GM10248 (cell line): ENCODE data around the gene MAD1L1.

ENCODE experiments used
- CTCF ChIA-PET: fragments of 300-600 bp; sonication (Branson Sonifier 250); formaldehyde crosslinking; extraction: SDS; loops from one replicate; lab custom pipeline; 2021; ENCODE audit warnings: antibody characterized with exemption; lab: Yijun Ruan, JAX
- POLR2A ChIA-PET: fragments of 350-650 bp; sonication (Branson Sonifier 250); formaldehyde crosslinking; extraction: SDS; loops from one replicate; lab custom pipeline; 2020; ENCODE audit warnings: antibody characterized with exemption; lab: Yijun Ruan, JAX
- DNase-seq: peaks from one replicate; pipeline ENCODE4 v3.0.0; 2012; ENCODE audit errors: extremely low spot score
- TF ChIP-seq, protein P1 (sequence below): IDR thresholded peaks from 2 replicates; pipeline ENCODE4 v1.5.1; 2012; ENCODE audit warnings: mild to moderate bottlenecking, low read depth; ENCODE audit errors: extremely low read depth, missing control alignments, control extremely low read depth

Gene MAD1L1

GRCh38 chr7:1898628-1899185 is 334.0 kb downstream of the MAD1L1 start:
- TF ChIP-seq, protein P1, sequence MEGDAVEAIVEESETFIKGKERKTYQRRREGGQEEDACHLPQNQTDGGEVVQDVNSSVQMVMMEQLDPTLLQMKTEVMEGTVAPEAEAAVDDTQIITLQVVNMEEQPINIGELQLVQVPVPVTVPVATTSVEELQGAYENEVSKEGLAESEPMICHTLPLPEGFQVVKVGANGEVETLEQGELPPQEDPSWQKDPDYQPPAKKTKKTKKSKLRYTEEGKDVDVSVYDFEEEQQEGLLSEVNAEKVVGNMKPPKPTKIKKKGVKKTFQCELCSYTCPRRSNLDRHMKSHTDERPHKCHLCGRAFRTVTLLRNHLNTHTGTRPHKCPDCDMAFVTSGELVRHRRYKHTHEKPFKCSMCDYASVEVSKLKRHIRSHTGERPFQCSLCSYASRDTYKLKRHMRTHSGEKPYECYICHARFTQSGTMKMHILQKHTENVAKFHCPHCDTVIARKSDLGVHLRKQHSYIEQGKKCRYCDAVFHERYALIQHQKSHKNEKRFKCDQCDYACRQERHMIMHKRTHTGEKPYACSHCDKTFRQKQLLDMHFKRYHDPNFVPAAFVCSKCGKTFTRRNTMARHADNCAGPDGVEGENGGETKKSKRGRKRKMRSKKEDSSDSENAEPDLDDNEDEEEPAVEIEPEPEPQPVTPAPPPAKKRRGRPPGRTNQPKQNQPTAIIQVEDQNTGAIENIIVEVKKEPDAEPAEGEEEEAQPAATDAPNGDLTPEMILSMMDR: no peak
- CTCF ChIA-PET: no interaction called here
- no peak for DNase-seq
- POLR2A ChIA-PET: no interaction called here

DNA sequence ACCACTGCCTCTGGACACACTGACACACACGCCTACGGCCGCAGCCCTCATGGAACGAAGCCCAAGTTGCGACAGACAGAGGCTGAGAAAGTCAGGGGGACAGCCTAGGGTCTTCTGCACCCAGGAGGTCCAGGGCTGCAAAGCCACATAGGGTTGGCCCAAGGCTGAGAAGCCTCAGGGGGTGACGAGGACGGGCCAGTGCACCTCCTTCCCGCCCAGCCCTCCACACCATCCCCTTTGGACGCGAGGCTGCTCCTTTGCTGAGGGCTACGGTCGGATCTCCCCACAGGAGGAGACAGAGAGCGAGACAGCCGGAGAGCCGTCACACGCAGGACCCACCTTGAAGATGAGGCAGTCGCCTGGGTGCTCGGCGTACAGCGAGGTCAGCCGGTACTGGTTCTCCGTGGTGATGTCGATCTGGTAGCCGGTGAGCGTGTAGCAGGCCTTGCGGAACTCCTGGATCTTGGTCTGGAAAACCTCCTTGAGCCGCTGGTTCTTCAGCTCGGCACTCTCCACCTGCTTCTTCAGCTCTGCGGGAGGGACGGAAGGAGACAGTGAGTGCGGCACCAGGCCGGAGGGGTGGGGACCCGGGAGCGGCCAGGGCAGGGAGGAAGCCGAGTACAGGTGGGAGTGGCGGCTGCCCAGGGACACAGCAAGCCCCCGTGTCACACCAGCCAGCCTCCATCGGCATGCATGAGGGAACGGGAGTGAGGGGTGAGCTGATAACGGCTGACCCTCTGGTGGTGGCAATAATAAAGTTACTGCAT is 334.7 kb downstream of the MAD1L1 start:
- POLR2A ChIA-PET: no interaction called here
- TF ChIP-seq, protein P1: no peak
- DNase-seq: no peak
- CTCF ChIA-PET: no interaction called here

DNA sequence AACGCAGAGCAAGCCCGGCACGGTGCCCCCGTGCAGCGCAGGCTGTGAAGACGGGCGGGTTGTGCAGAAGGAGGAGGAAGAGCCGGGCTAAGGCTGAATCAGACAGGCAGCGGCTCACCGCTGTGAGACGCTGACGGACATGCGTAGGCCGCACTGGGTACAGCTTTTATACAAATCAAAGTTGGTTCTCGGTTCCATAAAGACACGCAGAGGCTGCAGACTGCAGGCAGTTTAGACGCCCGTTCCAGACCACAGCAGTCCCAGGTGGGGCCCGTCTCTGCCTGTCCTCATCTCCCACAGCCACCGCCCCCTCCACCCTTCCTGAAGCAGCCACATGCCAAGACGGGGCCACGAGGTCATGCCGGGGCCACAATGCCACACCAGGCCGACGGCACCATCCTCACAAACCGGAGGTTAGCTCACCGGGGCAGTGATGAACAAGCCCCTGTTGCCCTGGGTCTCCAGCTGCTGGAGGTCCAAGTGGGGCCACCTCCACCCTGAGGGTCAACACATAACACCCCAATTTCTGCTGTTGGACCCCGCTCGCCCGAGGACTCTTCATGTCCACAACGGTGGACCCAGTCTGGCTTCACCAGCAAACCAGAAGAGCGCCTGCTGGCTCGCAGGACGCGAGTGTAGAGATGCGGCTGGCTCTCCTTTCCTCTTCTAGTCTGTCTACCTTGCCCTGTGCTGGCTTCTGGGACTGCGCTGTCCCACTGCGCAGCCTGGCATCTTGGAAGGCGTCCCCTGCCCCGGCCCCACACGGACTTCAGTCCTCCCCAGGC is 335.5 kb downstream of the MAD1L1 start:
- ChIA-PET POLR2A (no interaction called here), CTCF (interaction anchor here (1.7 kb wide), 1 partner anchor 14 kb away, joined by 4 read pairs; no protein-coding TSS in a partner anchor)
- TF ChIP-seq, protein P1: no peak
- no peak for DNase-seq

DNA sequence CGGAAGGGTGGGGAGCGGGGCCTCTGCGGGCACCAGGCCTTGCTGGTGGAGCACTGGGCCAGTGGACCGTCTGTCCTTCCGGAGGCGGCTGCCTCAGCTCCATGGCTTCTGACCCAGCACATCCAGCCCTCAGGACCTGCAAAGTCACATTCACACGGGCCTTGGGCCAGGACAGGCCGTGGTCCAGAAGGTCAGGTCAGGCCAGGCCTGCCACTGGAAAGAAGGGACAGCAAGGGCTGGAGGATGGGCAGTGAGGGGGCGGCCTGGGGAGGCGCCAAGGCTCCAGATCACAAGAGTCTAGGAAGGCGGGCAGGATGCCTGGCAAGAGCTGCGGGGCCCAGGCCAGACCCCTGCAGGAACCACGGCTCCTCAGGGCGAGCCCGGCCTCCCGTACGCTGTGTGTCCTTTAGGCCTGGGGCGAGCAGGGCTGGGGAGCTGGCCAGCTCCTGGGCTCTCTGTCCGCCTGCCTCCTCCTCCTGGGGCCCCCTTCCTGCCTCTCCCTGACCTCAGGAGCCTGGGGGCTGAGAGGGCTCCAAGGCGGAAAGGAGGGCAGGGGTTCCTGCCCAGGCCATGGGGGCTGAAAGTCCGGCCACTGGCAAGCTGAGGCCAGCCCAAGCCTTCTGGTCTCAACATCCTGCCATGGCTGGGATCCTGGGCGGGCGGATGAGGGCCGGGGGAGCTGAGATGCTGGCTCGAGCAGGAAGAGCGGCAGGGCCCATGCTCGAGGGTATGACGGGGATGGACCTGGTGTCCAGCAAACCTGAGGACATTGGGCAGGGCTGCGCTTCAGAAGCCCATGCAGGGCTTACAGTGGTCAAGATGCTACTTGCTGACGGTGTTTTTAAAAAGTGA is 336.9 kb downstream of the MAD1L1 start:
- ChIA-PET CTCF (interaction anchor here (1.1 to 1.7 kb wide), 3 partner anchors 13 to 32 kb away, joined by 3 to 4 read pairs (median 4); no protein-coding TSS in a partner anchor), POLR2A (no interaction called here)
- TF ChIP-seq, protein P1: no peak
- DNase-seq: no peak

- TF ChIP-seq, protein P1: no peak
- ChIA-PET POLR2A (no interaction called here), CTCF (interaction anchor here (0.6 to 1.7 kb wide), 4 partner anchors 11 to 32 kb away, joined by 3 to 4 read pairs (median 4); no protein-coding TSS in a partner anchor)
- DNase-seq: no peak
These were observed 337.7 kb downstream of the MAD1L1 start for GRCh38 chr7:1894906-1895663.
